Measurements from ENCODE around the gene ATXN1. TPM values are rescaled to one million over a fixed set of nuclear protein-coding genes. Genes with fewer than 3 reads are reported as not detected.

The ATXN1 gene
- total and polyA plus RNA-seq, 2 experiments from 2014 or later: 4.8 to 9.1 TPM

GRCh38 chr6:16793828-16794412 is 32.7 kb upstream of the ATXN1 start:
- H3K4me3 ChIP-seq: no peak overlapping the region
- H3K4me1 Mint-ChIP-seq: no peaks in the 10 kb centered on the region
- H3K4me1 ChIP-seq (ENCODE audit: insufficient read depth): no peaks in the 10 kb centered on the region
- no peaks in the 10 kb centered on the region for H3K27me3 ChIP-seq (ENCODE audit: insufficient read depth)
- no peak overlapping the region for H3K27ac ChIP-seq (ENCODE audit: low read depth)
- peaks cover 16% of the 10 kb centered on the region for H3K9me3 Mint-ChIP-seq
- peaks cover 13% of the 10 kb centered on the region; the same call in 2 of the 3 replicates for H3K36me3 Mint-ChIP-seq (ENCODE audit: low read depth)
- H3K36me3 ChIP-seq (ENCODE audit: insufficient read depth): peaks cover 8% of the 10 kb centered on the region
- DNase-seq (ENCODE audit: low spot score): no peak
- no peaks in the 10 kb centered on the region for H3F3A ChIP-seq (replicated peaks; ENCODE audit: low read depth)
- no peak overlapping the region for H3K4me2 ChIP-seq
- no peak overlapping the region for H3K27ac Mint-ChIP-seq
- H3K79me2 ChIP-seq (replicated peaks; ENCODE audit: insufficient read depth): no peaks in the 10 kb centered on the region
- TF ChIP-seq CREB1 (CRISPR knock-in tag; IDR thresholded peaks at IDR 0.05; ENCODE audit: low read depth) (no peak), ZNF114 (CRISPR knock-in tag; IDR thresholded peaks at IDR 0.05) (no peak), JUNB (IDR thresholded peaks at IDR 0.05; ENCODE audit: unreplicated experiment) (no peak), EZH2phosphoT487 (IDR thresholded peaks at IDR 0.05; ENCODE audit: unreplicated experiment) (no peak), ETS1 (IDR thresholded peaks at IDR 0.05) (no peak), REST (IDR thresholded peaks at IDR 0.05; ENCODE audit: unreplicated experiment) (no peak), EZH2 (IDR thresholded peaks at IDR 0.05; ENCODE audit: low read depth, unreplicated experiment) (no peak), ZNF462 (CRISPR knock-in tag; IDR thresholded peaks at IDR 0.05) (no peak), NANOG (IDR thresholded peaks at IDR 0.05; ENCODE audit: borderline replicate concordance) (no peak), ZNF331 (CRISPR knock-in tag; IDR thresholded peaks at IDR 0.05; ENCODE audit: low read depth) (no peak), STAT1 (IDR thresholded peaks at IDR 0.05; ENCODE audit: unreplicated experiment) (no peak), CTCF (conservative IDR thresholded peaks at IDR 0.05; ENCODE audit: low read depth in 2 of 2) (no peak; a peak in 1 of 4 replicates), POLR2AphosphoS5 (IDR thresholded peaks at IDR 0.05; ENCODE audit: low read depth) (no peak)
- H3K27me3 Mint-ChIP-seq (ENCODE audit: insufficient read depth, low read depth, poor library complexity): peaks cover 3% of the 10 kb centered on the region
- no peak overlapping the region for H2AFZ ChIP-seq
- no peaks in the 10 kb centered on the region for H4K20me1 ChIP-seq (replicated peaks; ENCODE audit: insufficient read depth)
- H3K4me3 Mint-ChIP-seq: no peak overlapping the region
- peaks cover 13% of the 10 kb centered on the region; the same call in 1 of the 2 replicates for H3K9me2 ChIP-seq (ENCODE audit: insufficient read depth)
- ATAC-seq: no peak

All from GM23338 (cell line).